Subcutaneous adipose tissue (tissue), 4 donors: ENCODE data around the gene PBX1. TPM values are rescaled to one million over a fixed set of nuclear protein-coding genes. Genes with fewer than 3 reads are reported as not detected.

Source experiments
- CTCF ChIP-seq: fragments of 450-650 bp; IDR thresholded peaks from one replicate; pipeline ENCODE4 v1.5.1; 2016; ENCODE audit warnings: low read depth, mild to moderate bottlenecking, control low read depth, antibody characterized with exemption, moderate library complexity
- total RNA-seq, 4 donors: library from RNA; depleted of rRNA; stranded (reverse); fragments of >200 nt; gene quantifications; one replicate each; pipeline ENCODE4 v1.1.0, GENCODE V29; 2016

Gene PBX1
- total RNA-seq, 4 donors from 2014 or later: 36.5 to 61.1 (median 54.2) TPM

GRCh38 chr1:164786980-164787833, 228.2 kb downstream of the PBX1 start:
- TF ChIP-seq CTCF: no peak

DNA sequence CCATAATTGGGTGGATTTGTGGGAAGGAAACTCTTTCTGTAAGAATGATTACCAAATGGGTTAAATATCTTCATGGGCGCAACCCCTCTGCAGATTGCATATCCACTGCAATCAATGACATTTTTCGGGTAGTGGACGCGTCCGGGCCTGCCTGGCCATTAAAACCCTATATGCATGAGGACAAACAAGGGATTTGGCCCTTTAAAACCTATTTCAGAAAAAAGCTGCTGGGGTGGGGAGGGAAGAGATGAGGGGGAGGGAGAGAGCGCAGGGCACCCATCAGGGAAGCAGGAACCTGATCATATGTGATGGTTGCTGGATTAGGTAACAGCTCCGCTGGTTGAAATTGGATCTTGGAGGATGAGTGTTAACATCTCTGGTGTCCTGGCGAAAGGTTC, 228.8 kb downstream of the PBX1 start:
- no peak for TF ChIP-seq CTCF

GRCh38 chr1:164790081-164790480, 231.1 kb downstream of the PBX1 start:
- no peak for TF ChIP-seq CTCF

DNA sequence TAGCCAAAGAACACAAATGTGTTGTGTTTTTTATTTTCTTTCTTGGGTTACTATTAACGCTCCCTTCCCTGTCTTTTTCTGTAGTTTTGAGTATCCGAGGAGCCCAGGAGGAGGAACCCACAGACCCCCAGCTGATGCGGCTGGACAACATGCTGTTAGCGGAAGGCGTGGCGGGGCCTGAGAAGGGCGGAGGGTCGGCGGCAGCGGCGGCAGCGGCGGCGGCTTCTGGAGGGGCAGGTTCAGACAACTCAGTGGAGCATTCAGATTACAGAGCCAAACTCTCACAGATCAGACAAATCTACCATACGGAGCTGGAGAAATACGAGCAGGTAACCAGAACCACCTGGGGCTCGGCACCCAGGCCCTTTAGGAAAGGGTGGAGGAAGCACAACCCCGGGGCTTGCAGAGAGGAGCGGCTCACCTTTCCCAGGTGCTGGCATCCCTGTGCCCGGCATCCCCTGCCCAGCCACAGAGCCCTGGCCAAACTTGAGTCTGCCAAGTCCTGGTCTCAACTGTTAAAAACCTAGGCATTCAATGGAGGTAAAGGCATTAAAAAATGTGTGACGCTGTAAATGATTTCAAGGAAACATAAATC, 233.5 kb downstream of the PBX1 start:
- TF ChIP-seq CTCF: no peak

DNA sequence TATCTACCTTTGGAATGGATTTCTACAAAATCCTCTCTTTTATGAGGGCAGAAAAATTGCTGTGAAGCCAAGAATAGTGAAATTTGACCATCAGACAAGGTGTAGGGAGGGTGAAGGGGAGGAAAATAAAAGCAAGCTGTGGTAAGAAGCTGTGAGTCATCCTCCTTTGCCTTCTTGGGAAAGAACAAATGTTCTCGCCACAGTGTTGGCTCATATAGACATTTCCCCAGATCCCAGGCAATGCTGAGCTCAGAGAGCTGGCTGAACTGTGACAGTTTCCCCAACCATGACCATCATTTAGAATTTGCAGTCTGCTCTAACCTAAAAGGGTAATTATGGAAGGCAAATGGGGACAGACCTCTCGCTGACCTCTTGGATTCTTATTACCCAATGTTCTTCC, 235.4 kb downstream of the PBX1 start:
- no peak for TF ChIP-seq CTCF

DNA sequence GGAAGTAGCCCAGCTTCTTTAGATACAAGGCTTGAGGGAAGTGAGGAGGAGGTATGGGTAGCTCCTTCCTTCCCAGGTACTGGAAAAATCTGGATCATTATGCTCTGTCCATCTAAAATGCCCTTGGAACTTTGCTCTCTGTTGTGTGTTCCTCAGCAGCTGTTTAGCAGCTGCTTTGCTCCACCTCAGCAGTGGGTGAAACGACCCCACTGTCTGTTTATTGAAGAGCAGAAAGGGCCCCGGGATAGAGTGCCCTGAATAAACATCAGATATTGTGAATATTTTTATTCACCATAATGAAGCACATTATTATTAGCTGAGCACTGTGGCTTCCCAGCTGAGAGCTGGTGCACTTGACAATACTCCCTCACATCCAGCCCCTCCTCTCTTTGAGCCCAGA, 237.9 kb downstream of the PBX1 start:
- no peak for TF ChIP-seq CTCF

GRCh38 chr1:164801246-164801731, 242.3 kb downstream of the PBX1 start:
- no peak for TF ChIP-seq CTCF
